GM12878 (cell line): ENCODE results near the gene SYTL5. TPM values are rescaled to one million over a fixed set of nuclear protein-coding genes. Genes with fewer than 3 reads are reported as not detected.

Experiments used
- ATAC-seq: fragments of 200-7000 bp; cut with Tn5 transposase; 3 replicates; pipeline ENCODE4 v1.9.1; 2020; ENCODE audit warnings: mild to moderate bottlenecking, moderate library complexity
- BruUV-seq: library from RNA; stranded (reverse); fragments of 400-500 nt; replicated peaks from 2 replicates; lab custom pipeline; 2021; lab: Mats Ljungman, UMichigan
- CTCF ChIA-PET: fragments of 300-600 bp; sonication (Branson Sonifier 250); formaldehyde crosslinking; extraction: SDS; loops from one replicate; lab custom pipeline; 2021; ENCODE audit warnings: inconsistent platforms; lab: Yijun Ruan, JAX
- POLR2A ChIA-PET: fragments of 350-600 bp; formaldehyde crosslinking; extraction: SDS; loops from one replicate; lab custom pipeline; 2021; ENCODE audit warnings: inconsistent platforms; lab: Charles Lee
- RAD21 ChIA-PET: fragments of 300-600 bp; sonication (Branson Sonifier 250); formaldehyde crosslinking; loops from one replicate; lab custom pipeline; 2023; ENCODE audit warnings: antibody characterized with exemption; ENCODE audit not compliant: unreplicated experiment; lab: Charles Lee
- SMC1A ChIA-PET: fragments of 300-600 bp; sonication (Branson Sonifier 250); formaldehyde crosslinking; loops from one replicate; lab custom pipeline; 2023; ENCODE audit not compliant: unreplicated experiment, uncharacterized antibody; lab: Charles Lee
- DNase-seq: peaks from one replicate; pipeline ENCODE4 v3.0.0-alpha.2; 2011; ENCODE audit warnings: low read depth, low spot score
- FAIRE-seq: peaks from 3 replicates; lab custom pipeline; 2011; peaks lifted over from hg19 to GRCh38; lab: Jason Lieb, UNC
- H2AFZ ChIP-seq: 2 replicates; pipeline ENCODE4 v1.6.0; 2011; ENCODE audit warnings: low read depth, low read length, control low read depth; ENCODE audit not compliant: control insufficient read depth
- H3K27ac ChIP-seq: 2 replicates; pipeline ENCODE4 v1.5.1; 2011; ENCODE audit warnings: control low read depth; ENCODE audit not compliant: control insufficient read depth, insufficient read depth
- H3K27me3 ChIP-seq, 2 experiments: replicated peaks in 1 of 2; 2 replicates each; pipeline versions ENCODE4 v1.6.0 to v1.6.1; 2011; ENCODE audit warnings: low read length in 1 of 2; ENCODE audit not compliant: control insufficient read depth in 2 of 2, insufficient read depth in 2 of 2
- H3K36me3 ChIP-seq, 2 experiments: 2 replicates each; pipeline ENCODE4 v1.5.1; 2011; ENCODE audit warnings: low read length in 1 of 2; ENCODE audit not compliant: control insufficient read depth in 2 of 2, insufficient read depth in 2 of 2
- H3K4me1 ChIP-seq: 2 replicates; pipeline ENCODE4 v1.6.1; 2011; ENCODE audit warnings: mild to moderate bottlenecking, low read length, moderate library complexity, mixed read lengths; ENCODE audit not compliant: control insufficient read depth, insufficient read depth
- H3K4me2 ChIP-seq: 2 replicates; pipeline ENCODE4 v1.6.0; 2011; ENCODE audit warnings: control low read depth; ENCODE audit not compliant: control insufficient read depth, insufficient read depth
- H3K4me3 ChIP-seq: fragments of 200-600 bp; sonication (generic); 2 replicates; pipeline ENCODE4 v1.5.1; 2016
- H3K79me2 ChIP-seq: 2 replicates; pipeline ENCODE4 v1.6.0; 2011; ENCODE audit warnings: low read length; ENCODE audit not compliant: control insufficient read depth, insufficient read depth
- H3K9ac ChIP-seq: 2 replicates; pipeline ENCODE4 v1.8.0; 2011; ENCODE audit warnings: low read length, control low read depth, mixed read lengths; ENCODE audit not compliant: control insufficient read depth, insufficient read depth
- H3K9me3 ChIP-seq: replicated peaks from 3 replicates; pipeline ENCODE4 v1.5.1; 2011; ENCODE audit warnings: mild to moderate bottlenecking, low read length; ENCODE audit not compliant: control insufficient read depth, insufficient read depth
- H4K20me1 ChIP-seq: 2 replicates; pipeline ENCODE4 v1.6.0; 2011; ENCODE audit not compliant: control insufficient read depth, insufficient read depth
- CBFB ChIP-seq: IDR thresholded peaks from 2 replicates; pipeline ENCODE4 v1.6.1; 2016; ENCODE audit warnings: antibody characterized with exemption, low read depth
- CUX1 ChIP-seq: IDR thresholded peaks from 2 replicates; pipeline ENCODE4 v1.6.1; 2012; ENCODE audit warnings: improper control_type of control experiment, low read depth, low read length; ENCODE audit not compliant: insufficient replicate concordance
- EZH2 ChIP-seq: IDR thresholded peaks from 2 replicates; pipeline ENCODE4 v1.6.1; 2012; ENCODE audit warnings: low read depth, mild to moderate bottlenecking, control low read depth, inconsistent platforms, low read length, borderline replicate concordance; ENCODE audit not compliant: control insufficient read depth
- HSF1 ChIP-seq: fragments of 150-350 bp; IDR thresholded peaks from 2 replicates; pipeline ENCODE4 v1.6.1; 2014; ENCODE audit warnings: mild to moderate bottlenecking, low read depth, low read length
- MTA2 ChIP-seq: fragments of 450-650 bp; IDR thresholded peaks from 2 replicates; pipeline ENCODE4 v1.6.1; 2016; ENCODE audit warnings: low read depth, mild to moderate bottlenecking, moderate library complexity
- MYC ChIP-seq: IDR thresholded peaks from 2 replicates; pipeline ENCODE4 v1.6.1; 2011; ENCODE audit warnings: mild to moderate bottlenecking, low read length, moderate library complexity, inconsistent platforms; ENCODE audit not compliant: insufficient read depth, insufficient replicate concordance, insufficient read length, severe bottlenecking
- NFIC ChIP-seq: IDR thresholded peaks from 2 replicates; pipeline ENCODE4 v1.6.1; 2012; ENCODE audit warnings: low read depth, mild to moderate bottlenecking, inconsistent platforms, low read length, moderate library complexity
- PAX5 ChIP-seq: IDR thresholded peaks from 2 replicates; pipeline ENCODE4 v1.6.1; 2011; ENCODE audit warnings: low read depth, low read length, borderline replicate concordance
- RCOR1 ChIP-seq: conservative IDR thresholded peaks from 2 replicates; pipeline ENCODE4 v1.6.1; 2012; ENCODE audit warnings: low read depth, low read length, improper control_type of control experiment
- ZNF24 ChIP-seq: fragments of 450-650 bp; IDR thresholded peaks from 2 replicates; pipeline ENCODE4 v1.6.1; 2017; ENCODE audit warnings: antibody characterized with exemption, mild to moderate bottlenecking
- ZSCAN29 ChIP-seq: fragments of 450-650 bp; IDR thresholded peaks from 2 replicates; pipeline ENCODE4 v1.6.1; 2017; ENCODE audit warnings: mild to moderate bottlenecking, moderate library complexity
- WGBS: methylation state at CpG from one replicate; pipeline ENCODE4 v1.1.6; 2016; ENCODE audit warnings: low lambda C conversion rate; ENCODE audit not compliant: insufficient replicate concordance, insufficient coverage; ENCODE audit errors: missing lambda C conversion rate; 5-methylcytosine and 5-hydroxymethylcytosine counted together
- in situ Hi-C: fragments of 300-500 bp; cut with MboI; formaldehyde crosslinking; loops from 9 replicates; pipeline ENCODE4 v1.14.3; 2018; ENCODE audit warnings: mixed read lengths
- intact Hi-C: fragments of 100-400 bp; cut with micrococcal nuclease; formaldehyde crosslinking; loops from one replicate; pipeline ENCODE4 v1.14.2; 2022; ENCODE audit not compliant: unreplicated experiment
- polyA plus RNA-seq, 11 experiments: library from polyadenylated mRNA; depleted of rRNA in 4 of 11; unstranded in 6 of 11; stranded (reverse) in 5 of 11; fragments of >200 nt; fragmentation: Nextera tagmentation in 4 of 11; fragmentation: Illumina TruSeq in 1 of 11; extraction: Ambion mirVana in 4 of 11; extraction: Trizol in 1 of 11; gene quantifications; 1 replicate in 1 of 11; 2 replicates in 10 of 11; pipeline versions ENCODE4 v1.2.1 to v1.2.3, GENCODE V29; 2011 to 2016; ENCODE audit warnings: inconsistent platforms in 2 of 11, missing spikeins in 2 of 11, low read depth in 1 of 11
- total RNA-seq, 4 experiments: library from RNA; depleted of rRNA in 3 of 4; stranded (reverse); fragments of >200 nt in 3 of 4; fragmentation: Illumina TruSeq in 1 of 4; extraction: Trizol in 1 of 4; gene quantifications; 2 replicates each; pipeline versions ENCODE4 v1.2.1 to v1.2.3, GENCODE V29; 2013 to 2021

The SYTL5 gene
- total and polyA plus RNA-seq, 10 of the 15 experiments (the other 5 are each of a cell fraction or from before 2014, with no cell fraction given): 0.01 to 0.20 (median 0.04) TPM; not detected in 3

- Histone ChIP-seq H3K4me1 (no peaks in the 10 kb centered on the region), H3K79me2 (no peaks in the 10 kb centered on the region), H3K36me3 (no peaks in the 10 kb centered on the region), H3K9ac (no peak overlapping the region), H4K20me1 (no peaks in the 10 kb centered on the region), H3K27ac (no peak overlapping the region), H3K9me3 (no peaks in the 10 kb centered on the region), H3K27me3 (no peaks in the 10 kb centered on the region), H3K4me3 (no peak overlapping the region), H3K4me2 (no peak overlapping the region), H2AFZ (no peak overlapping the region)
- in situ Hi-C loops: no loop called here
- ATAC-seq (no peak), DNase-seq (no peak), FAIRE-seq (no peak)
- intact Hi-C loops: no loop called here
- ChIA-PET CTCF (no interaction called here), POLR2A (no interaction called here), SMC1A (no interaction called here), RAD21 (no interaction called here)
- TF ChIP-seq ZNF24 (no peak), PAX5 (no peak)
- no TSS peak for BruUV-seq
- 61% methylated on average over 8 of the region's 8 CpGs for WGBS
Observed at GRCh38 chrX:38018766-38019425, 12.5 kb downstream of the SYTL5 start.

GRCh38 chrX:38028300-38028699, 21.9 kb downstream of the SYTL5 start:
- H3K4me3 ChIP-seq: no peak overlapping the region
- no TSS peak for BruUV-seq
- 0% methylated on average over 1 of the region's 1 CpG for WGBS
- SMC1A ChIA-PET: no interaction called here
- no peaks in the 10 kb centered on the region for H4K20me1 ChIP-seq
- no peaks in the 10 kb centered on the region; the same call in 2 of the 3 replicates for H3K9me3 ChIP-seq
- DNase-seq (no peak), FAIRE-seq (no peak), ATAC-seq (no peak)
- no peak overlapping the region for H3K27ac ChIP-seq
- RAD21 ChIA-PET: no interaction called here
- POLR2A ChIA-PET: no interaction called here
- in situ Hi-C loops (no loop called here), intact Hi-C loops (no loop called here)
- H3K4me2 ChIP-seq: no peak overlapping the region
- no peak overlapping the region for H2AFZ ChIP-seq
- H3K4me1 ChIP-seq: no peaks in the 10 kb centered on the region
- H3K36me3 ChIP-seq: no peaks in the 10 kb centered on the region
- no peaks in the 10 kb centered on the region for H3K27me3 ChIP-seq
- CTCF ChIA-PET: no interaction called here
- no peaks in the 10 kb centered on the region for H3K79me2 ChIP-seq
- H3K9ac ChIP-seq: no peak overlapping the region
- TF ChIP-seq NFIC: no peak
- TF ChIP-seq CBFB: no peak
- no peak for TF ChIP-seq ZSCAN29
- TF ChIP-seq EZH2: no peak
- no peak for TF ChIP-seq HSF1
- TF ChIP-seq RCOR1: no peak
- TF ChIP-seq MYC: no peak
- no peak for TF ChIP-seq MTA2
- no peak for TF ChIP-seq CUX1
